Astrocyte of the cerebellum (primary cell): ENCODE results near the gene DEGS2.

Source experiments
- DNase-seq: peaks from one replicate; pipeline ENCODE4 v3.0.0-alpha.2; 2011; ENCODE audit warnings: low read depth
- H3K4me3 ChIP-seq: 2 replicates; pipeline ENCODE4 v1.5.1; 2011; ENCODE audit warnings: mild to moderate bottlenecking, low read depth, low read length, moderate library complexity
- in situ Hi-C: cut with HindIII; loops from 2 replicates; pipeline ENCODE4 v1.10.0; 2017; ENCODE audit warnings: low sequenced_read_pairs
- TF ChIP-seq, protein P1 (sequence below): IDR thresholded peaks from 2 replicates; pipeline ENCODE4 v1.5.1; 2012; ENCODE audit warnings: low read length, low read depth, moderate library complexity, mild to moderate bottlenecking; ENCODE audit errors: missing control alignments

Gene DEGS2

GRCh38 chr14:100126401-100126800 is 33.0 kb downstream of the DEGS2 start:
- TF ChIP-seq, protein P1, sequence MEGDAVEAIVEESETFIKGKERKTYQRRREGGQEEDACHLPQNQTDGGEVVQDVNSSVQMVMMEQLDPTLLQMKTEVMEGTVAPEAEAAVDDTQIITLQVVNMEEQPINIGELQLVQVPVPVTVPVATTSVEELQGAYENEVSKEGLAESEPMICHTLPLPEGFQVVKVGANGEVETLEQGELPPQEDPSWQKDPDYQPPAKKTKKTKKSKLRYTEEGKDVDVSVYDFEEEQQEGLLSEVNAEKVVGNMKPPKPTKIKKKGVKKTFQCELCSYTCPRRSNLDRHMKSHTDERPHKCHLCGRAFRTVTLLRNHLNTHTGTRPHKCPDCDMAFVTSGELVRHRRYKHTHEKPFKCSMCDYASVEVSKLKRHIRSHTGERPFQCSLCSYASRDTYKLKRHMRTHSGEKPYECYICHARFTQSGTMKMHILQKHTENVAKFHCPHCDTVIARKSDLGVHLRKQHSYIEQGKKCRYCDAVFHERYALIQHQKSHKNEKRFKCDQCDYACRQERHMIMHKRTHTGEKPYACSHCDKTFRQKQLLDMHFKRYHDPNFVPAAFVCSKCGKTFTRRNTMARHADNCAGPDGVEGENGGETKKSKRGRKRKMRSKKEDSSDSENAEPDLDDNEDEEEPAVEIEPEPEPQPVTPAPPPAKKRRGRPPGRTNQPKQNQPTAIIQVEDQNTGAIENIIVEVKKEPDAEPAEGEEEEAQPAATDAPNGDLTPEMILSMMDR, result no peak
- H3K4me3 ChIP-seq, result no peak overlapping the region
- DNase-seq, result no peak
- in situ Hi-C loops, result no loop called here

DNA sequence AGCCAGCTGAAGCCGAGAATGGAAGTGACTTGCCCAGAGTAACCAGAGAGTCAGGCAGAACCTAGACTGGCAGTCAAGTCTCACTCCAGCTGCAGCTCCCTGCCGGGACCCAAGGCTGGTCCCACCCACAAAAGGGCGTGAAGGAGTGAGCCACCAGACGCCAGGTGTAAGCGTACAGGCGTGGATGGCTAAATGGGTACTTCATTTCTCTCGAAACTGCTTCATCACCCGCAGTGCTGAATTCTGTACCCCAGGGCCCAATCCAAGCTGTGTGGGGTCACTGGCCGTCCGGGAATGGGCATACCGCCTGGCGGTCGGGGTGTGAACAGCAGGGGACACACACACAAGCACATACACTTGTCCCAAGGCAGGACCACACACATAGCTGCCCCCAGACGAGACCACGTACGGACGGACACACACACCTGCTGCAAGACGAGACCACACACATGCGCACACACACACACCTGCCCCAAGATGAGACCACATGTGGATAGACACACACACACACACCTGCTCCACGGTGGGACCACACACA is 34.8 kb downstream of the DEGS2 start:
- no peak overlapping the region for H3K4me3 ChIP-seq
- TF ChIP-seq, protein P1, result no peak
- DNase-seq, result no peak
- in situ Hi-C loops, result no loop called here

DNA sequence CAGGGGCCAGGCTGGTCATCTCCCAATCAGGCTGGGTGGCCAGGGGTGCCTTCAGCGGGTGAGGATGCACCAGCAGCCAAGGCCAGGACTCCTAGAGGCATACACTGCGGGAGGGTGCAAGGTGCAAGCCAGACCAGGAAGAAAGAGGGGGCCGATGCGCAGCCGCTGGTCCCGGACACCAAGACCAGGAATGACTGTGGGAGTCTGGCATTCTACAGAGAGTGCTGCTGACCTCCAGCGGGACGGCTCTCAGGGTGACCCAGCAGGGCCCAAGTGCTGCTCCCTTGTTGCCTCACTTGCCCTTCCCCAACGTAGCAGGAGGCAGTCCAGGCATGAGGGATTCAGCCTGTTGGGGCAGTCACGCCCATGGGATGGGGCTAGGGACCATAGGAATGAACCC is 35.8 kb downstream of the DEGS2 start:
- no peak for DNase-seq
- no peak overlapping the region for H3K4me3 ChIP-seq
- in situ Hi-C loops, result no loop called here
- TF ChIP-seq, protein P1, result no peak

GRCh38 chr14:100122481-100123223 is 36.8 kb downstream of the DEGS2 start:
- TF ChIP-seq, protein P1, result no peak
- DNase-seq, result no peak
- in situ Hi-C loops, result no loop called here
- H3K4me3 ChIP-seq, result no peak overlapping the region

- no peak for DNase-seq
- in situ Hi-C loops, result no loop called here
- TF ChIP-seq, protein P1, result no peak
- H3K4me3 ChIP-seq, result no peak overlapping the region
Measured at GRCh38 chr14:100121643-100122480, 37.6 kb downstream of the DEGS2 start.

GRCh38 chr14:100120522-100121269 is 38.7 kb downstream of the DEGS2 start:
- no peak for DNase-seq
- in situ Hi-C loops, result no loop called here
- TF ChIP-seq, protein P1, result no peak
- H3K4me3 ChIP-seq, result no peak overlapping the region
